HFFc6 (cell line): Measurements from ENCODE around the gene MAB21L1. TPM values are rescaled to one million over a fixed set of nuclear protein-coding genes. Genes with fewer than 3 reads are reported as not detected.
A peak's percentile ranks its signal among the peaks of the same experiment; 100 is the strongest.

Source experiments
- DNase-seq: peaks from one replicate; pipeline ENCODE4 v3.0.0-alpha.2; 2018
- H3K27ac Mint-ChIP-seq: 2 replicates; pipeline ENCODE4 v1.8.0; 2020; ENCODE audit warnings: mild to moderate bottlenecking, mixed read lengths
- H3K27me3 Mint-ChIP-seq: 2 replicates; pipeline ENCODE4 v1.8.0; 2021; ENCODE audit warnings: mild to moderate bottlenecking, moderate library complexity, mixed read lengths; ENCODE audit not compliant: insufficient read depth
- H3K36me3 Mint-ChIP-seq: 2 replicates; pipeline ENCODE4 v1.8.0; 2021; ENCODE audit warnings: low read depth, mixed read lengths
- H3K4me1 Mint-ChIP-seq: 2 replicates; pipeline ENCODE4 v1.8.0; 2020; ENCODE audit warnings: low read depth, mixed read lengths
- H3K4me3 Mint-ChIP-seq: 2 replicates; pipeline ENCODE4 v1.8.0; 2020; ENCODE audit warnings: mild to moderate bottlenecking, moderate library complexity, mixed read lengths
- H3K9me3 Mint-ChIP-seq: 2 replicates; pipeline ENCODE4 v1.8.0; 2020; ENCODE audit warnings: mild to moderate bottlenecking, mixed read lengths
- CTCF ChIP-seq: fragments of 200-600 bp; sonication (generic); IDR thresholded peaks from 2 replicates; pipeline ENCODE4 v1.5.0; 2021; ENCODE audit warnings: antibody characterized with exemption, mild to moderate bottlenecking
- long read RNA-seq: library from polyadenylated mRNA; unstranded; transcript quantifications from one replicate; pipeline ENCODE4 v2.0.0, GENCODE V29; 2019
- total RNA-seq, 6 experiments: library from RNA; stranded (reverse); fragmentation: NEBNext Ultra II Directional; extraction: Animal tissue kit (Norgen Biotek cat#: 25700); gene quantifications; 2 replicates in 1 of 6; 3 replicates in 5 of 6; pipeline ENCODE4 v1.2.3, GENCODE V29; 2021

Gene MAB21L1
- total RNA-seq: 10 to 100 TPM; 40.1 to 49.0 (median 44.8) TPM
- long read RNA-seq, transcript MAB21L1-201 (1 exons, 3,028 nt): major isoform, 116 of 124 reads
- long read RNA-seq, partial matches to known transcripts: 0 of 124 reads
- long read RNA-seq, other reads (novel, unspliced or antisense): 8 of 124 reads

GRCh38 chr13:35475960-35476943, at the start of gene MAB21L1:
Gene MAB21L1, minus strand, starts transcription at chr13:35476689. Its CDS starts 551 bp downstream, at chr13:35476138.
- Mint-ChIP-seq H3K4me3 (peak within 1 kb of the TSS; percentile 92), H3K9me3 (peaks cover 8% of the 10 kb centered on the region), H3K27ac (peak within 1 kb of the TSS; percentile 95), H3K27me3 (peaks cover 15% of the 10 kb centered on the region), H3K4me1 (peaks cover 41% of the 10 kb centered on the region), H3K36me3 (peaks cover 68% of the 10 kb centered on the region)
- peak; percentile 91 for DNase-seq
- no peak for TF ChIP-seq CTCF

GRCh38 chr13:35524171-35524570, 47.7 kb upstream of the MAB21L1 start:
- no peak overlapping the region for H3K4me3 Mint-ChIP-seq
- H3K36me3 Mint-ChIP-seq: 0 out of 2 replicates have a peak, but pooled peaks cover 6% of the 10 kb centered on the region
- no peak overlapping the region for H3K27ac Mint-ChIP-seq
- DNase-seq: no peak
- H3K27me3 Mint-ChIP-seq: no peaks in the 10 kb centered on the region; the same call in 1 of the 2 replicates
- no peaks in the 10 kb centered on the region for H3K9me3 Mint-ChIP-seq
- TF ChIP-seq CTCF: no peak
- peaks cover 15% of the 10 kb centered on the region for H3K4me1 Mint-ChIP-seq

GRCh38 chr13:35518337-35518946, 42.0 kb upstream of the MAB21L1 start:
- H3K4me3 Mint-ChIP-seq: no peak overlapping the region
- no peaks in the 10 kb centered on the region for H3K9me3 Mint-ChIP-seq
- 0 out of 2 replicates have a peak, but pooled peaks cover 6% of the 10 kb centered on the region for H3K36me3 Mint-ChIP-seq
- peaks cover 10% of the 10 kb centered on the region for H3K4me1 Mint-ChIP-seq
- TF ChIP-seq CTCF: no peak
- DNase-seq: no peak
- no peaks in the 10 kb centered on the region; the same call in 1 of the 2 replicates for H3K27me3 Mint-ChIP-seq
- no peak overlapping the region for H3K27ac Mint-ChIP-seq

DNA sequence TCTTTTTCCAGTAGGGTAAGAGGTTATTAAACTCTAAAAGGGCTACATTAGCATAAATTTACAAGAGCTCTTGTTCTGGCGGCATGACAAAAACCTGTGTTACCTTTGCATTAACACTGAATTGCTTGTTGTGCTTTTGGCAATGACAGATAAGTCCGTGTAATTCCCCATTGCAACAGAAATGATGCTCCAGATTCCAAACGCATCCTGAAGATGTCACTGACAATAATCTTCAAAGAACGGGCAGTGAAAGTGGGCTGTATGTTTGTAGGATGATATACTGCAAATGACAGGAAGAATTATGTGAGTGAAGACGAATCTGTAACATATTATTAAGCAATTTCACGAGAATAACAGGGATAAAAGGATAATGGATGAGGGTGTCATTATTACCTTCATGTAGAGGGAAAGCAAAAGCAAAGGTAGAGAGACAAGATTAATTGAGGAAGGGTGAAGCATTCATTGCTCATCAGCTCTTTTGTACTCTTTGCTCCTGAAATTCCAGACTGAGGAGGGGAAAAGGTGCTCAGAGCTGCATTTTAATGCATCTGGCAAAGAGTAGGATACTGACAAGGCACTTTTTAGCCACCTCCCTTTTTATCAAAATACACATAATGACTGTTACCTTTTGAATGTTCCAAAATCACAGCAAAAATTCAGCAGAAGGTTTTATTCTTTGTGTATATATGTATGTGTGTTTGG, 38.5 kb upstream of the MAB21L1 start:
- Mint-ChIP-seq H3K27me3 (peaks cover 1% of the 10 kb centered on the region; the same call in 1 of the 2 replicates), H3K4me1 (peaks cover 18% of the 10 kb centered on the region), H3K27ac (no peak overlapping the region), H3K9me3 (no peaks in the 10 kb centered on the region), H3K36me3 (no peaks in the 10 kb centered on the region), H3K4me3 (no peak overlapping the region)
- no peak for DNase-seq
- no peak for TF ChIP-seq CTCF

DNA sequence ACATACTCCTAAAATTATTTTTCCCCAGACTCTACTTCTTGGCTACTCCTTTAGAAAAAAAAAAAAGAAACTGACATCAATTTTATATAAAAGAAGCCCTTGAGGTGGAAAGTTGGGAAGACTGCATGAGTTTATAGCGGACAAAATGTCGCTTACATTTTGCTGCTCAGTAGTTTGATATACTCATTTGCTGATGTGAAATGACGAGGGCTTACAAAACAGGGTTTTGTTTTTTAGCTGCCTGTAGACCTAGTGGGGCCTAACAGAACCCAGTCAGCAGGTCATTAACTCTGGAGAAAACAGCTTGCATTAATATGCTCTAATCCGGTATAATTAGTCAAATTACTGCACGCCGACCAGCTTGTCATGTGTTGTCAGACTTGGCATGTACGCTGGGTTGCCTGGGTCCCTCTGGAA, 37.6 kb upstream of the MAB21L1 start:
- H3K27me3 Mint-ChIP-seq: peaks cover 1% of the 10 kb centered on the region; the same call in 1 of the 2 replicates
- peaks cover 18% of the 10 kb centered on the region for H3K4me1 Mint-ChIP-seq
- H3K4me3 Mint-ChIP-seq: no peak overlapping the region
- no peaks in the 10 kb centered on the region for H3K36me3 Mint-ChIP-seq
- no peaks in the 10 kb centered on the region for H3K9me3 Mint-ChIP-seq
- H3K27ac Mint-ChIP-seq: no peak overlapping the region
- no peak for TF ChIP-seq CTCF
- no peak for DNase-seq
